SW480 (cell line): ENCODE measurements around the gene GGA1.
"Not testable (repeated sequence)": the region's sequence is repeated elsewhere in the genome, so short reads cannot be mapped to it uniquely, and the experiment has no call there.

Experiments used
- DNase-seq: peaks from one replicate; pipeline ENCODE4 v3.0.0-alpha.2; 2016; ENCODE audit warnings: low spot score

GGA1 gene

DNA sequence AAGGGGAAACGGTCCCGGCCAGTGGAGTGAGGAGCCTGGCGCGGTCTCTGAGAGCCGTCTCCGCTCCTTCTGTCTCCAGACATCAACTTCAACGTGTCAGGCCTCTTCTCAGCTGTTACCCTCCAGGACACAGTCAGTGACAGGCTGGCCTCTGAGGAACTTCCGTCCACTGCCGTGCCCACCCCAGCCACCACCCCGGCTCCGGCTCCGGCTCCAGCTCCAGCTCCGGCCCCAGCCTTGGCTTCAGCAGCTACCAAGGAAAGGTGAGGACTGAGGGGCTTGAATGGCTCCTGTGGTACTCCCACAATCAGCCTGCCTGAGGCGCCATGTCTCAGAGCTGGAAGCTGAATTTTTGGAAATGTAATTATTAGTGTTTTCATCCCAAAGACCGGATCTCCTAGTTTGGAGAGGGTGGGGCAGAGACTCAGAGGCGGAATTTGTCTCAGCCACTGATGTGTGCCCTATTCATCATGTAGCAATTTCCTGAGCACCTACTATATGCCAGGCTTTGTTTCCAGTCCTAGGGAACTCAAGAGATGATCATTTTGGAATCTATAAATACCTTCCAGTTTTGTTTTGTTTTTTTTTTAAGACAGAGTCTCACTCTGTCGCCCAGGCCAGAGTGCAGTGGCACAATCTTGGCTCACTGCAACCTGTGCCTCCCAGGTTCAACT lies 42.0 kb downstream of the GGA1 start:
- DNase-seq: no peak

DNA sequence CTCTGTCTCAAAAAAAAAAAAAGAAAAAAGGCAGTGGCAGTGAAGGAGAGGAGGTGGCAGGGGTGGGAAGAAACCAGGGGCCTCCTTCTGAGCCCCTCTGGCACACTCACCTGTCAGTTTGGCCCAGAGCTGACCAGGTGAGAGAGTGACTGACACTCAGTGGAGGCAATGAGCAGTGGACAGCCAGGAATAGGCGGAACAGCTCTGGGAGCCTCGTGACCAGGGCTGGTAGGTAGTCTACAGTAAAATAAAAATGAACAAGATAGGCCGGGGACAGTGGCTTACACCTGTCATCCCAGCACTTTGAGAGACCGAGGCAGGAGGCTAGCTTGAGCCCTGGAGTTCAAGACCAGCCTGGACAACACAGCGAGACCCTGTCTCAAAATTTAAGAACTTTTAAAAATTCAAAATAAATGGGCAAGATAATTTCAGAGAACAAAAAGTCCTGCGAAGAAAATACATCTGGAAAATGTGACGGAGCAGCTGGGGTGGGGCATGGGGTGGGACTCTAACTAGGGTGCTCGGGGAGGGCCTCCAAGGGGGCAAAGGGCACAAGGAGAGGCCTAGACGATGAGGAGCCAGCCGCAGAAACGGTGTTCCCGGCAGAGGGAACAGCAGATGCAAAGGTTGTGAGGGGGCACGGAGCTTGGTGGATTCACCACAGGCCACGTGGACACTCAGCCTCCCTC lies 46.1 kb downstream of the GGA1 start:
- DNase-seq: no peak

GRCh38 chr22:37655252-37655563 lies 46.6 kb downstream of the GGA1 start:
- no peak for DNase-seq

GRCh38 chr22:37656583-37656982 lies 47.9 kb downstream of the GGA1 start:
- DNase-seq: not testable (repeated sequence)

GRCh38 chr22:37657590-37658132 lies 49.0 kb downstream of the GGA1 start:
- no peak for DNase-seq

DNA sequence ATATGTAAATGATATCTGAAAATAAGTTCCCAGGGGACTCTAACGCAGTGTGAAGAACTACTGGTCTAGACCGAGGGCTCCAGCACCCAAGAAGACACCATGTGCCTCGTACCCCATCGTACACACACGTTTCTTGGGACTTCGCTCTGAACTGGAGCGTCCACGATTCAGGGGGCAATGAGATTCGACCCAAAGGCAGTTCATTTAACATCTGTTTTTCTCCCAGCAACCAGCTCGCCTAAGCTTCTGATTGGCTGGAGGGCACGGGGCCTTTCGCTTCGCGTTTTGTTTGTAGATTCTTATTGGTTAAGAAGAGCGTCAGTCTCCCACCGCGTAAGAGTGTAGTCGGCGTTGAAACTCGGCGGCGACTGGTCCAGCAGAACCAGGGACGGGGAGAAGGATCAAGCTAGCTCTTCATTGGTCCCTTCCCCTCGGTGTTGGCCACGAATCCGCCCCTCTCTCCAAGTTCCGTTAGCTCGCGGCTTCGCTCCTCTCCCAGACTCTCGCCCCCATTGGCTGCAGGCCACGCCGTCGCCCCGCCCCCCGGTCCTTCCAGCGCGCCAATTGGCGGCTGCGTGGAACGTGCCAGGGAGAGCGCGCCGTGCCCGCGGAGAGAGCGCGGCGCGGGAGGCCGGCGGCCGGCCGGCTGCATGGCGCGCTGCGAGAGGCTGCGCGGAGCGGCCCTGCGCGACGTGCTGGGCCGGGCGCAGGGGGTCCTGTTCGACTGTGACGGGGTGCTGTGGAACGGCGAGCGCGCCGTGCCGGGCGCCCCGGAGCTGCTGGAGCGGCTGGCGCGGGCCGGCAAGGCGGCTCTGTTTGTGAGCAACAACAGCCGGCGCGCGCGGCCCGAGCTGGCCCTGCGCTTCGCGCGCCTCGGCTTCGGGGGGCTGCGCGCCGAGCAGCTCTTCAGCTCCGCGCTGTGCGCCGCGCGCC lies 49.8 kb downstream of the GGA1 start, which contains the start of gene PDXP:
Gene PDXP, plus strand, starts transcription at position 591 of the 933 bp plus-strand sequence. Its CDS starts 60 bp downstream, at position 651.
- DNase-seq: peak; percentile 100

- DNase-seq: no peak
Observed at GRCh38 chr22:37659066-37659896, 50.6 kb downstream of the GGA1 start.

- no peak for DNase-seq
Observed at GRCh38 chr22:37659897-37660708, 51.5 kb downstream of the GGA1 start.

- DNase-seq: no peak
Observed at GRCh38 chr22:37660709-37661045, 52.0 kb downstream of the GGA1 start.

DNA sequence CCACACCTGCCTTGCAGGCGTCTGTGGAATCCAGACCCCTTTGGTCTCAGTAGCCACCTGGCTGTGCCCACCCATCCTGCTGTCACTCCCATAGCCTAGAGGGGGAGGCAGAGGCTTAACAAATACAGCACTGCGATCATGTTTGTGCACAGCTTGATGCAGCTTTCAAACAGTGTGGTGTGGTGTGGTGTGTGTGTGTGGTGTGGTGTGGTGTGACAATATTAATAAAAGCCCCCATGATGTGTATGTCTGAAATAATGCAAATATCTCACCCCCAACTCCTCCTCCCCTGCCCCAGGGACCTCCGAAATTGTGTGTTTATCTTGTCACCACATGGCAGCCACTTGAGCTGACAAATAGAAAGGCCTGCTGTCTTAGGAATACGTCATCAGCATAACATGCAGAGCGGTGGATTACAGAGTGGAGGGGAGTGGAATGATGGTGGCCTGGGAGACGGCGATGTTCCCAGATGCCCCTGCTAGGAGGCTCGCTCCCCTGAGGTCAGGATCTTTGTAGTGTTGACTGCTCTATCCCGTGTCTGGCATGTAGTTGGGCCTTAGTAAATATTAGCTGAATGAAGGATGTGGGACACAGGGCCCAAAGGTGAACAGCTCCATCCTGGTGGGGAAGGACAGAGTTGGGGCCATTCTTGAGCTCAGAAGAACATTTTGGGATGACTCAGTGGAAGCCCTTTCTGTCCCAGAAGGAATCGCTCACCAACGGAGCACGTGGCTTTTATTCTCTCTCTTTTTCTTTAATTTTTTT lies 52.7 kb downstream of the GGA1 start:
- DNase-seq: peak; percentile 29

GRCh38 chr22:37662039-37662438 lies 53.4 kb downstream of the GGA1 start:
- DNase-seq: no peak

- no peak for DNase-seq
Observed at GRCh38 chr22:37663521-37664140, 55.0 kb downstream of the GGA1 start.

GRCh38 chr22:37664249-37665101 lies 55.8 kb downstream of the GGA1 start:
- no peak for DNase-seq

GRCh38 chr22:37665487-37665886 lies 56.9 kb downstream of the GGA1 start:
- DNase-seq: no peak

GRCh38 chr22:37669586-37669985 lies 61.0 kb downstream of the GGA1 start:
- DNase-seq: no peak

- no peak for DNase-seq
Observed at GRCh38 chr22:37672206-37672919, 63.7 kb downstream of the GGA1 start.

- no peak for DNase-seq
Observed at GRCh38 chr22:37672920-37673455, 64.4 kb downstream of the GGA1 start.

DNA sequence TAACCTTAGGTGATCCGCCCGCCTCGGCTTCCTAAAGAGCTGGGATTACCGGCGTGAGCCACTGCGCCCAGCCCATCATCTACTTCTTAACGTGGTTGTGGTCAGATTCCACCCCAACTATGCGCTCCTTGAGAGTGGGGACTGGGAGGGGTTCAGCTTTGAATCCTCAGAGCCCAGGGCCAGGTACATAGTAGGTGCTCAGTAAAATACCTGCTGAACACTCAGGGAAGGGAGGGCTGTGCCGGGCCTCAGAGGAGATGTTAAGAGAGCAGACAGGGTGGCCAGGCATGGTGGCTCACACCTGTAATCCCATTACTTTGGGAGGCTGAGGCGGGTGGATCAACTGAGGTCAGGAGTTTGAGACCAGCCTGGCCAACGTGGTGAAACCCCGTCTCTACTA lies 65.6 kb downstream of the GGA1 start:
- DNase-seq: no peak
